Naive thymus-derived CD4-positive, alpha-beta T cell (primary cell): Measurements from ENCODE around the gene HNRNPAB. TPM values are rescaled to one million over a fixed set of nuclear protein-coding genes. Genes with fewer than 3 reads are reported as not detected.
"Not testable (repeated sequence)": the region's sequence is repeated elsewhere in the genome, so short reads cannot be mapped to it uniquely, and the experiment has no call there.

ENCODE experiments used
- ATAC-seq: fragments of 150-1000 bp; cut with Tn5 transposase; 2 replicates; pipeline ENCODE4 v1.10.0; 2021; ENCODE audit warnings: mild to moderate bottlenecking, moderate library complexity
- CTCF ChIA-PET: fragments of 350-600 bp; sonication (Branson Sonifier 250); formaldehyde crosslinking; loops from one replicate; lab custom pipeline; 2021; ENCODE audit warnings: antibody characterized with exemption; lab: Charles Lee
- POLR2A ChIA-PET: fragments of 350-600 bp; sonication (Branson Sonifier 250); formaldehyde crosslinking; loops from one replicate; lab custom pipeline; 2021; ENCODE audit warnings: antibody characterized with exemption, inconsistent platforms; lab: Charles Lee
- DNase-seq, 9 donors: peaks; one replicate each; pipeline versions ENCODE4 v3.0.0 to v3.0.0-alpha.2; 2020 to 2022; ENCODE audit warnings: mixed read lengths in 1 of 9
- H3K27ac ChIP-seq: one replicate; pipeline ENCODE4 v1.7.0; 2013; ENCODE audit warnings: mild to moderate bottlenecking, low read depth, low read length, moderate library complexity
- H3K27me3 ChIP-seq, 2 donors: one replicate each; pipeline ENCODE4 v1.7.0; 2013; ENCODE audit warnings: low read length in 2 of 2, mild to moderate bottlenecking in 2 of 2, moderate library complexity in 2 of 2; ENCODE audit not compliant: control insufficient read depth in 2 of 2, insufficient read depth in 2 of 2
- H3K36me3 ChIP-seq, 3 experiments: 1 replicate in 2 of 3; 2 replicates in 1 of 3; pipeline ENCODE4 v1.7.0; 2013; ENCODE audit warnings: low read length in 3 of 3, mild to moderate bottlenecking in 3 of 3, moderate library complexity in 1 of 3; ENCODE audit not compliant: insufficient read depth in 3 of 3, control insufficient read depth in 2 of 3
- H3K4me1 ChIP-seq, 2 donors: one replicate each; pipeline ENCODE4 v1.7.0; 2013; ENCODE audit warnings: low read length in 2 of 2, mild to moderate bottlenecking in 2 of 2, moderate library complexity in 1 of 2; ENCODE audit not compliant: control insufficient read depth in 2 of 2, insufficient read depth in 2 of 2
- H3K4me3 ChIP-seq: 2 replicates; pipeline ENCODE4 v1.7.0; 2013; ENCODE audit warnings: mild to moderate bottlenecking, low read length
- H3K9me3 ChIP-seq, 3 experiments: 1 replicate in 2 of 3; 2 replicates in 1 of 3; pipeline ENCODE4 v1.7.0; 2013; ENCODE audit warnings: low read length in 3 of 3; ENCODE audit not compliant: control insufficient read depth in 2 of 3
- H3K27ac Mint-ChIP-seq, 9 donors: one replicate each; pipeline ENCODE4 v1.8.0; 2020 to 2022; ENCODE audit warnings: mixed read lengths in 9 of 9, mild to moderate bottlenecking in 8 of 9, moderate library complexity in 5 of 9, inconsistent platforms in 2 of 9
- H3K27me3 Mint-ChIP-seq, 5 donors: one replicate each; pipeline ENCODE4 v1.8.0; 2021 to 2022; ENCODE audit warnings: mixed read lengths in 5 of 5, mild to moderate bottlenecking in 1 of 5
- H3K36me3 Mint-ChIP-seq, 5 donors: one replicate each; pipeline ENCODE4 v1.8.0; 2020 to 2022; ENCODE audit warnings: mixed read lengths in 5 of 5, mild to moderate bottlenecking in 3 of 5, inconsistent platforms in 1 of 5
- H3K4me1 Mint-ChIP-seq, 7 donors: one replicate each; pipeline ENCODE4 v1.8.0; 2020 to 2022; ENCODE audit warnings: mixed read lengths in 7 of 7, mild to moderate bottlenecking in 3 of 7, inconsistent platforms in 1 of 7
- H3K4me3 Mint-ChIP-seq, 10 donors: one replicate each; pipeline ENCODE4 v1.8.0; 2020 to 2022; ENCODE audit warnings: mild to moderate bottlenecking in 10 of 10, mixed read lengths in 10 of 10, moderate library complexity in 6 of 10, inconsistent platforms in 2 of 10
- H3K9me3 Mint-ChIP-seq, 11 donors: one replicate each; pipeline ENCODE4 v1.8.0; 2020 to 2022; ENCODE audit warnings: mixed read lengths in 11 of 11, mild to moderate bottlenecking in 4 of 11, inconsistent platforms in 1 of 11, moderate library complexity in 1 of 11
- intact Hi-C, 2 donors: fragments of 100-400 bp; cut with micrococcal nuclease; formaldehyde crosslinking; loops; one replicate each; pipeline ENCODE4 v1.15.1; 2023
- polyA plus RNA-seq, 2 donors: library from polyadenylated mRNA; unstranded; fragments of 300-500 nt; fragmentation: Illumina TruSeq; gene quantifications; one replicate each; pipeline ENCODE4 v1.2.3, GENCODE V29; 2021
- total RNA-seq, 6 experiments: library from RNA in 5 of 6; stranded (reverse) in 5 of 6; gene quantifications; 1 replicate in 5 of 6; 2 replicates in 1 of 6; pipeline ENCODE4 v1.2.3 and lab custom pipeline; 2021 to 2026

Gene HNRNPAB
- total and polyA plus RNA-seq, 7 experiments from 2014 or later = 40.6 to 197 (median 76.5) TPM

DNA sequence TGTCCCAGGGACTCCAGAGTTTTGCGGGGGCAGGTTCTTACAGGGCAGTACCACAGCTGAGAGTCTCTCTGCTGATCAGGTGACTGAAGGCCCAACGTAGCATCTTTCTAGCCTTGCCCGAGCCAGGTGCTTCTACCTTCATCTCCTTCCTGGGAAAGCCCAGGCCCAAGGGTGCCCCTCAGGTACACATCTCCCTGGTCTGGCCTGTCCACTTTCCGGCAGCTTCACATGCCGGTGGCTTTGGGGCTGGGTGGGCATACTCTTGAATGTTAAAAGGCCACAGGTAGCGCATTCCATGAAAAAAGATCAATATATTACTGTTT lies 33.9 kb downstream of the HNRNPAB start:
- H3K27ac ChIP-seq = peak overlapping the region; percentile 64
- CTCF ChIA-PET = no interaction called here
- no peaks in the 10 kb centered on the region for H3K27me3 ChIP-seq
- H3K36me3 ChIP-seq = no peaks in the 10 kb centered on the region
- no peaks in the 10 kb centered on the region for H3K9me3 ChIP-seq
- intact Hi-C loops = loop anchor here (10.0 kb wide), 2 partner anchors 787 to 1317 kb away; partner anchors contain the start of genes RUFY1 (in 1 of the 2) and ZNF879 (in 1 of the 2)
- H3K4me3 ChIP-seq = no peak overlapping the region
- H3K27me3 Mint-ChIP-seq = no peaks in the 10 kb centered on the region
- H3K4me1 ChIP-seq = peaks cover 34 to 59% of the 10 kb centered on the region in 2 donors
- ATAC-seq (no peak), DNase-seq (no peak)
- peaks cover 15 to 74% (median 56%) of the 10 kb centered on the region in 7 donors for H3K4me1 Mint-ChIP-seq
- peak overlapping the region in 8 of 10 donors; percentile 27 to 71 (median 46) for H3K4me3 Mint-ChIP-seq
- peaks cover 0 to 1% (median 0%) of the 10 kb centered on the region in 11 donors for H3K9me3 Mint-ChIP-seq
- POLR2A ChIA-PET = no interaction called here
- H3K27ac Mint-ChIP-seq = peak overlapping the region in 6 of 9 donors; percentile 33 to 91 (median 75)
- H3K36me3 Mint-ChIP-seq = no peaks in the 10 kb centered on the region

- H3K36me3 Mint-ChIP-seq = no peaks in the 10 kb centered on the region
- peak overlapping the region in 9 of 10 donors; percentile 36 to 75 (median 56) for H3K4me3 Mint-ChIP-seq
- Histone ChIP-seq H3K36me3 (no peaks in the 10 kb centered on the region), H3K4me3 (peak overlapping the region; percentile 23), H3K27ac (peak overlapping the region; percentile 64), H3K27me3 (no peaks in the 10 kb centered on the region), H3K4me1 (peaks cover 34 to 59% of the 10 kb centered on the region in 2 donors), H3K9me3 (no peaks in the 10 kb centered on the region)
- intact Hi-C loops = loop anchor here (10.0 kb wide), 2 partner anchors 786 to 1316 kb away; partner anchors contain the start of genes RUFY1 (in 1 of the 2) and ZNF879 (in 1 of the 2)
- ATAC-seq (peak; percentile 40), DNase-seq (no peak)
- peaks cover 0 to 1% (median 0%) of the 10 kb centered on the region in 11 donors for H3K9me3 Mint-ChIP-seq
- no peaks in the 10 kb centered on the region for H3K27me3 Mint-ChIP-seq
- ChIA-PET POLR2A (interaction anchor here (0.7 kb wide), 1 partner anchor 102 kb away, joined by 3 read pairs; no protein-coding TSS in a partner anchor), CTCF (no interaction called here)
- H3K4me1 Mint-ChIP-seq = peaks cover 15 to 71% (median 52%) of the 10 kb centered on the region in 7 donors
- H3K27ac Mint-ChIP-seq = peak overlapping the region in 8 of 9 donors; percentile 45 to 91 (median 84)
These were observed 34.6 kb downstream of the HNRNPAB start for GRCh38 chr5:178238711-178239592.

DNA sequence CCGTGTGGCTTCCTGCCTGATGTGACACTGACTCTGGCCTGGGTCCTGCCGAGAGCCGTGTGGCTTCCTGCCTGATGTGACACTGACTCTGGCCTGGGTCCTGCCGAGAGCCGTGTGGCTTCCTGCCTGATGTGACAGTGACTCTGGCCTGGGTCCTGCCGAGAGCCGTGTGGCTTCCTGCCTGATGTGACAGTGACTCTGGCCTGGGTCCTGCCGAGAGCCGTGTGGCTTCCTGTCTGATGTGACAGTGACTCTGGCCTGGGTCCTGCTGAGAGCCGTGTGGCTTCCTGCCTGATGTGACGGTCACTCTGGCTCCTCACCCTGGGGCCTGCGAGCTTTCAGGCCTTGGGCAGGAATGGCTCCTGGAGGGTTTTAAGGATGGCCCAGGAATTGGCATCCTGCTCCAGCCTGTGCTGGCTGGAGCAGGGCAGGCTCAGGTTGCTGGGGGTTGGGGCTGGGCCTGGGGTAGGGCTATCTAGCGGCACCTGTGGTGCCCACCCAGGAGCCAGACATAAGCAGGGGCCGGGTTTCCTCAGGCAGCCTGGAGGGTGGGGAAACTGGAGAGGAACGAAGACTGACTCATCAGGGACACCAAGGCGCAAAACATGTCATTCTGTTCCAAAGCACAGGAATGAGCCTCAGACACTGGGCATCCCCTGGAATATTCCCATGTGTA lies 35.4 kb downstream of the HNRNPAB start:
- H3K9me3 Mint-ChIP-seq, POLR2A ChIA-PET, ATAC-seq, H3K27me3 Mint-ChIP-seq, DNase-seq, H3K27me3 ChIP-seq, H3K36me3 ChIP-seq, H3K9me3 ChIP-seq, H3K36me3 Mint-ChIP-seq, CTCF ChIA-PET, H3K4me3 ChIP-seq: not testable (repeated sequence)
- Histone ChIP-seq H3K27ac (peak overlapping the region; percentile 32), H3K4me1 (peaks cover 34 to 54% of the 10 kb centered on the region in 2 donors)
- peak overlapping the region in 8 of 9 donors; percentile 57 to 90 (median 84) for H3K27ac Mint-ChIP-seq
- intact Hi-C loops = loop anchor here (10.0 kb wide), 2 partner anchors 785 to 1315 kb away; partner anchors contain the start of genes RUFY1 (in 1 of the 2) and ZNF879 (in 1 of the 2)
- H3K4me3 Mint-ChIP-seq = peak overlapping the region in 9 of 10 donors; percentile 51 to 81 (median 66)
- peaks cover 14 to 63% (median 51%) of the 10 kb centered on the region in 7 donors for H3K4me1 Mint-ChIP-seq

DNA sequence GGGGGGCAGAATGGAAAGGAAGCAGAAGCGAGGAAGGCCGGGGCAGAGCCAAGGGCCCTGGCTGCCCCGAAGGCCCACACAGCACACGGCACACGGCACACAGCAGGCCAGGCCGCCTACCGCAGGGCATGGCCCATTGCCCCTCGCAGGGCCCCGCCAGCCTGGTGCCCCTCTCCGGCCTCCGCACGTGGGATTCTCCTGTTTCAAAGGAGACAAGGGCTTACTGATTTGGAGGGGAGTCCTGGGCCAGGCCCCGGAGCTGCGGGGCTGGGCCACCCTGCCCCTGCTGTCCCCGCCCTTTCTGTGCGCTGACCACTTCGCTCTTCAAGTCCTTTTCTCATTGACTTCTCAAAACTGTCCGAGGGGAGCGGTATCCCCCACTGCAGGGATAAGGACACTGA lies 36.0 kb downstream of the HNRNPAB start:
- DNase-seq (no peak), ATAC-seq (no peak)
- peaks cover 0 to 1% (median 0%) of the 10 kb centered on the region in 11 donors for H3K9me3 Mint-ChIP-seq
- no peaks in the 10 kb centered on the region for H3K27me3 Mint-ChIP-seq
- peak overlapping the region in 8 of 9 donors; percentile 39 to 91 (median 86) for H3K27ac Mint-ChIP-seq
- Histone ChIP-seq H3K27ac (peak overlapping the region; percentile 32), H3K9me3 (no peaks in the 10 kb centered on the region), H3K4me3 (no peak overlapping the region), H3K4me1 (peaks cover 34 to 52% of the 10 kb centered on the region in 2 donors), H3K36me3 (no peaks in the 10 kb centered on the region), H3K27me3 (no peaks in the 10 kb centered on the region)
- ChIA-PET POLR2A (interaction anchor here (0.9 to 1.3 kb wide), 3 partner anchors 8 to 36 kb away, joined by 3 to 5 read pairs (median 4); partner anchors contain the start of genes HNRNPAB and PHYKPL), CTCF (no interaction called here)
- H3K4me1 Mint-ChIP-seq = peaks cover 8 to 57% (median 46%) of the 10 kb centered on the region in 7 donors
- peak overlapping the region; percentile 57 to 84 (median 72) for H3K4me3 Mint-ChIP-seq
- H3K36me3 Mint-ChIP-seq = no peaks in the 10 kb centered on the region
- intact Hi-C loops = no loop called here

DNA sequence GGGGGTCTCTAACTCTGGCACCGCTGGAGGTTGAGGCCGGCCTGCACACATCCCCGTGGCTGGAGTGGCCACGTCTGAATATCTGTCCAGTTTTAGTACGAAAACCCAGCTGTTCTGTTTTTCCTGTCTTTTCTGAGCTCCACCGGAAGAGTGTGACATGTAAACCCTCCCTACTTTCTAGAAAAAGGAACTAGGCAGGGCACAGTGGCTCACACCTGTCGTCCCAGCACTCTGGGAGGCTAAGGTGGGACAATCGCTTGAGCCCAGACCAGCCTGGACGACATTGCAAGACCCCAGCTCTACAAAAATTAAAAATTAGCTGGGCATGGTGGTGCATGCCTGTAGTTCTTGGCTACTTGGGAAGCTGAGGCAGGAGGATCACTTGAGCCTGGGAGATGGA lies 36.4 kb downstream of the HNRNPAB start:
- peaks cover 0 to 1% (median 0%) of the 10 kb centered on the region in 11 donors for H3K9me3 Mint-ChIP-seq
- peak overlapping the region; percentile 68 to 94 (median 88) for H3K27ac Mint-ChIP-seq
- no peaks in the 10 kb centered on the region for H3K27me3 ChIP-seq
- intact Hi-C loops = no loop called here
- no peak overlapping the region for H3K4me3 ChIP-seq
- no peaks in the 10 kb centered on the region for H3K36me3 Mint-ChIP-seq
- no peaks in the 10 kb centered on the region for H3K27me3 Mint-ChIP-seq
- ATAC-seq (no peak), DNase-seq (no peak)
- ChIA-PET CTCF (no interaction called here), POLR2A (interaction anchor here (0.9 to 1.3 kb wide), 3 partner anchors 8 to 37 kb away, joined by 3 to 5 read pairs (median 4); partner anchors contain the start of genes HNRNPAB and PHYKPL)
- H3K9me3 ChIP-seq = no peaks in the 10 kb centered on the region
- H3K4me1 Mint-ChIP-seq = peaks cover 7 to 56% (median 46%) of the 10 kb centered on the region in 7 donors
- peak overlapping the region; percentile 57 to 84 (median 71) for H3K4me3 Mint-ChIP-seq
- peak overlapping the region; percentile 32 for H3K27ac ChIP-seq
- peaks cover 34 to 52% of the 10 kb centered on the region in 2 donors for H3K4me1 ChIP-seq
- no peaks in the 10 kb centered on the region for H3K36me3 ChIP-seq

- no peak overlapping the region for H3K4me3 ChIP-seq
- Mint-ChIP-seq H3K4me1 (peaks cover 7 to 56% (median 46%) of the 10 kb centered on the region in 7 donors), H3K27me3 (no peaks in the 10 kb centered on the region), H3K9me3 (peaks cover 0 to 1% (median 0%) of the 10 kb centered on the region in 11 donors), H3K36me3 (no peaks in the 10 kb centered on the region), H3K4me3 (peak overlapping the region in 9 of 10 donors; percentile 57 to 84 (median 71)), H3K27ac (peak overlapping the region; percentile 68 to 94 (median 88))
- CTCF ChIA-PET = no interaction called here
- intact Hi-C loops = no loop called here
- ATAC-seq (peak; percentile 31), DNase-seq (no peak)
- POLR2A ChIA-PET = interaction anchor here (0.9 to 1.3 kb wide), 4 partner anchors 9 to 37 kb away, joined by 3 to 5 read pairs (median 4); partner anchors contain the start of genes HNRNPAB and PHYKPL
- H3K9me3 ChIP-seq = no peaks in the 10 kb centered on the region
- H3K4me1 ChIP-seq = peaks cover 34 to 51% of the 10 kb centered on the region in 2 donors
- H3K27ac ChIP-seq = peak overlapping the region; percentile 32
- no peaks in the 10 kb centered on the region for H3K36me3 ChIP-seq
- no peaks in the 10 kb centered on the region for H3K27me3 ChIP-seq
These were observed 36.9 kb downstream of the HNRNPAB start for GRCh38 chr5:178241231-178241663.
